PC-3 (cell line): ENCODE measurements around the gene VAMP3.

ENCODE experiments used
- EZH2 ChIP-seq: fragments of 300-600 bp; sonication (generic); IDR thresholded peaks from one replicate; pipeline ENCODE4 v1.6.1; 2017; ENCODE audit warnings: antibody characterized with exemption, mild to moderate bottlenecking, low read length; ENCODE audit not compliant: unreplicated experiment
- TF ChIP-seq, protein P1 (sequence below): fragments of 300-600 bp; sonication (generic); conservative IDR thresholded peaks from 2 replicates; pipeline ENCODE4 v1.5.1; 2017; ENCODE audit warnings: antibody characterized with exemption, low read depth, mild to moderate bottlenecking, low read length

GRCh38 chr1:7827126-7827955, 56.2 kb downstream of the VAMP3 start:
- TF ChIP-seq EZH2 = no peak
- TF ChIP-seq, protein P1, sequence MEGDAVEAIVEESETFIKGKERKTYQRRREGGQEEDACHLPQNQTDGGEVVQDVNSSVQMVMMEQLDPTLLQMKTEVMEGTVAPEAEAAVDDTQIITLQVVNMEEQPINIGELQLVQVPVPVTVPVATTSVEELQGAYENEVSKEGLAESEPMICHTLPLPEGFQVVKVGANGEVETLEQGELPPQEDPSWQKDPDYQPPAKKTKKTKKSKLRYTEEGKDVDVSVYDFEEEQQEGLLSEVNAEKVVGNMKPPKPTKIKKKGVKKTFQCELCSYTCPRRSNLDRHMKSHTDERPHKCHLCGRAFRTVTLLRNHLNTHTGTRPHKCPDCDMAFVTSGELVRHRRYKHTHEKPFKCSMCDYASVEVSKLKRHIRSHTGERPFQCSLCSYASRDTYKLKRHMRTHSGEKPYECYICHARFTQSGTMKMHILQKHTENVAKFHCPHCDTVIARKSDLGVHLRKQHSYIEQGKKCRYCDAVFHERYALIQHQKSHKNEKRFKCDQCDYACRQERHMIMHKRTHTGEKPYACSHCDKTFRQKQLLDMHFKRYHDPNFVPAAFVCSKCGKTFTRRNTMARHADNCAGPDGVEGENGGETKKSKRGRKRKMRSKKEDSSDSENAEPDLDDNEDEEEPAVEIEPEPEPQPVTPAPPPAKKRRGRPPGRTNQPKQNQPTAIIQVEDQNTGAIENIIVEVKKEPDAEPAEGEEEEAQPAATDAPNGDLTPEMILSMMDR = no peak
